Measurements from ENCODE around the gene TRAPPC1. TPM values are rescaled to one million over a fixed set of nuclear protein-coding genes. Genes with fewer than 3 reads are reported as not detected.

Gene TRAPPC1
- total and polyA plus RNA-seq, 2 of the 8 experiments (the other 6 are each of a cell fraction or from before 2014, with no cell fraction given), result 114 to 170 TPM

GRCh38 chr17:7894226-7894625, 37.5 kb downstream of the TRAPPC1 start:
- H3K4ac ChIP-seq (replicated peaks; ENCODE audit: insufficient read length, low read depth, low read length), result no peak overlapping the region
- no peaks in the 10 kb centered on the region for H3K79me2 ChIP-seq (ENCODE audit: control insufficient read depth in 1 of 2, insufficient read depth in 2 of 2, low read length in 2 of 2)
- no peak overlapping the region for H2BK12ac ChIP-seq (ENCODE audit: low read depth, low read length)
- H4K5ac ChIP-seq (ENCODE audit: insufficient read length, low read depth, low read length), result no peak overlapping the region
- no peak overlapping the region for H2BK5ac ChIP-seq (ENCODE audit: low read depth, low read length)
- H2AFZ ChIP-seq (ENCODE audit: low read length), result no peak overlapping the region
- no peak overlapping the region for H3K27ac ChIP-seq (ENCODE audit: low read depth, low read length)
- H2BK120ac ChIP-seq (replicated peaks; ENCODE audit: low read depth, low read length), result no peak overlapping the region
- no peaks in the 10 kb centered on the region; the same call in 1 of the 2 replicates for H3K23me2 ChIP-seq (ENCODE audit: low read depth, low read length)
- no peaks in the 10 kb centered on the region; a peak in 1 of 4 replicates for H3K9me3 ChIP-seq (ENCODE audit: insufficient read depth in 2 of 2, low read depth in 1 of 2, low read length in 1 of 2)
- CTCF ChIA-PET (ENCODE audit: partially characterized antibody), result no interaction called here
- no peak overlapping the region for H4K8ac ChIP-seq (ENCODE audit: extremely low read depth, insufficient read depth, low read length)
- H3K23ac ChIP-seq (ENCODE audit: insufficient read length), result no peak overlapping the region
- no peak overlapping the region for H2BK15ac ChIP-seq (ENCODE audit: low read length)
- FAIRE-seq (no peak), DNase-seq (ENCODE audit: low read depth in 1 of 2, low spot score in 2 of 2) (no peak)
- no peak overlapping the region for H3K9ac ChIP-seq (replicated peaks in 1 of 4; ENCODE audit: extremely low read depth in 1 of 4, low read depth in 3 of 4, low read length in 3 of 4)
- H3K27me3 ChIP-seq (replicated peaks in 1 of 4; ENCODE audit: control insufficient read depth in 3 of 4, extremely low read depth in 1 of 4, insufficient read depth in 3 of 4, low read length in 3 of 4), result no peaks in the 10 kb centered on the region
- no peak overlapping the region for H2AK5ac ChIP-seq (ENCODE audit: low read depth, low read length)
- no peak for TF ChIP-seq SP4 (IDR thresholded peaks at IDR 0.05; ENCODE audit: low read length)
- TF ChIP-seq BACH1 (IDR thresholded peaks at IDR 0.05; ENCODE audit: low read length), result no peak
- no peak overlapping the region for H3K14ac ChIP-seq (ENCODE audit: insufficient read length)
- POLR2A ChIA-PET (ENCODE audit: partially characterized antibody), result no interaction called here
- H3K4me1 ChIP-seq (replicated peaks in 1 of 4; ENCODE audit: control insufficient read depth in 3 of 4, insufficient read depth in 4 of 4, low read length in 3 of 4), result peaks cover 0 to 6% (median 3%) of the 10 kb centered on the region in 4 experiments; a peak in 5 of 7 replicates
- H4K91ac ChIP-seq (replicated peaks; ENCODE audit: insufficient read length, low read length), result no peak overlapping the region
- no peak overlapping the region for H3K4me2 ChIP-seq (ENCODE audit: insufficient read depth in 1 of 2, low read depth in 2 of 2, low read length in 2 of 2)
- H3K56ac ChIP-seq (replicated peaks; ENCODE audit: insufficient read length, low read depth, low read length), result no peak overlapping the region
- WGBS, 2 experiments (ENCODE audit: extremely low coverage in 1 of 2, insufficient coverage in 1 of 2, insufficient read length in 1 of 2, insufficient replicate concordance in 2 of 2, low coverage in 1 of 2, low lambda C conversion rate in 2 of 2, missing lambda C conversion rate in 1 of 2), result 91% methylated on average over 9 of the region's 9 CpGs; no CpG with 5 or more reads in 1 of the 2 experiments
- H3K79me1 ChIP-seq (ENCODE audit: low read depth, low read length), result no peaks in the 10 kb centered on the region
- H3K36me3 ChIP-seq (ENCODE audit: control insufficient read depth in 2 of 4, insufficient read depth in 4 of 4, low read length in 3 of 4), result peaks cover 0 to 9% (median 2%) of the 10 kb centered on the region in 4 experiments; a peak in 3 of 8 replicates
- H3K18ac ChIP-seq (ENCODE audit: extremely low read depth, low read length), result no peak overlapping the region
- H2BK20ac ChIP-seq (ENCODE audit: low read length), result no peak overlapping the region
- H4K20me1 ChIP-seq (replicated peaks in 1 of 2; ENCODE audit: control insufficient read depth in 1 of 2, insufficient read depth in 2 of 2, low read length in 2 of 2), result no peaks in the 10 kb centered on the region
- H3K4me3 ChIP-seq (ENCODE audit: extremely low read depth in 1 of 4, insufficient read depth in 2 of 4, low read depth in 3 of 4, low read length in 4 of 4), result no peak overlapping the region
